Stimulated activated CD8-positive, alpha-beta memory T cell treated with anti-CD3 and anti-CD28 coated beads, Interleukin-4, amount 100 ng/mL, for 24 hours (primary cell): ENCODE measurements around the gene RIMS4.

ENCODE experiments used
- DNase-seq: peaks from one replicate; pipeline ENCODE4 v3.0.0-alpha.2; 2020; ENCODE audit warnings: low read depth

The RIMS4 gene

DNA sequence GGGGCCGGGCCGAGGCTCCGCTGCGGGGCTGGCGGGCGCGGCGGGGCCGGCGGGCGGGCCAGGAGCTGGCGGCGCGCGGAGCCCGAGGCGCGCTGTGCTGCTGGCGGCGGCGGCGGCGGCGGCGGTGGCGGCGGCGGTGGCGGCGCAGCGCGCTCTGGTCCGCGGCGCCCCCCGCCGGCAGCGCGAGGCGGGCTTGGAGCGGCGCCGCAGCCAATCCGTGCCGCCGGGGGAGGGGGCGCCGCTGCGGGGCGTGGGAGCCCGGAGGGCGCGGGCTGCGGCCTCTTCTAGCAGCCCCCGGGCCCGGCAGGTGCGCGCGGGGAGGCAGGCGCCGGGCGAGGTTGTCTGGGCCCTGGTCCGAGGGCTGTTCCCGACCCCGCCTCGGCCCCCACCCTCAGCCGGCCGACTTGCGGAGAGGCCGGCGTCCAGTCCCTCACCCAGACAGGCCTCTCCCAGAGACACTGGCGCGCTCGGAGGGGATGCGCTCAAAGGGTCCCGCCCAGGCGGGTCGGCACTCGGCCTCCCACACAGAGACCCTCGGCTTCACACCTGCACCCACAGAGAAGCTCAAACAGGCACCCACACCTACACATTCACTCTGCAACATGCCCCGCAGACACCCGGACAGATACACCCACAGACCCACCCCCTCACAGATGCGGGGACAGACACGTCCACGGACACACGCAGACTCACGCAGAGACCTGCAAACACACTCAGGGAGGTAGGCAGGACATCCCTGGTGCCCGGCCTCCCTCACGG, at the start of gene RIMS4:
Gene RIMS4 (minus strand): TSS at position 156 of the 759 bp plus-strand sequence. CDS start 275 bp downstream, outside the sequence.
- no peak for DNase-seq

GRCh38 chr20:44858606-44859360, 48.4 kb upstream of the RIMS4 start:
- DNase-seq = no peak

DNA sequence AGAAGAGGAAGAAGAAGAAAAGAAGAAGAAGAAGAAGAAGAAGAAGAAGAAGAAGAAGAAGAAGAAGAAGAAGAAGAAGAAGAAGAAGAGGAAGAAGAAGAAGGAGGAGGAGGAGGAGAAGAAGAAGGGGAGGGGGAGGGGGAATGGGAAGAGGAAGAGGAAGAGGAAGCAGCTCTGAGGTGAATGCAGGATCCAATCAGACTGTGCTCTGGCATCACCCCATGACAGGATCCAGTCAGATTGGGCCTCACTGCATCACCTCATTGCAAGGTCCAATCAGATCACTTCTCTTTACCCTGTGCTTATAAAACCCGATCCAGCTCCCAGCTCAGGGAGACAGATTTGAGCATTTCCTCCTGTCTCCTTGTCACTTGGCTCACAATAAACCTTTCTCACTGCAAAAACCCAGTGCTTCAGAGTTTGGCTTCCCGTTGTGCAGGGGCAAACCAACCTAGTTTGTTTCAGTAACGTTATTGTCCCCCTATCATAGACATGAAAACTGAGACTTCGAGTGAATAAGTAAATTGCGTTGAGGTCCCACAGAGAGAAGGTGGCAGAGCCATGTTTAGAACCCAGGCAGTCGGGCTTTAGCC, 46.6 kb upstream of the RIMS4 start:
- DNase-seq = no peak

DNA sequence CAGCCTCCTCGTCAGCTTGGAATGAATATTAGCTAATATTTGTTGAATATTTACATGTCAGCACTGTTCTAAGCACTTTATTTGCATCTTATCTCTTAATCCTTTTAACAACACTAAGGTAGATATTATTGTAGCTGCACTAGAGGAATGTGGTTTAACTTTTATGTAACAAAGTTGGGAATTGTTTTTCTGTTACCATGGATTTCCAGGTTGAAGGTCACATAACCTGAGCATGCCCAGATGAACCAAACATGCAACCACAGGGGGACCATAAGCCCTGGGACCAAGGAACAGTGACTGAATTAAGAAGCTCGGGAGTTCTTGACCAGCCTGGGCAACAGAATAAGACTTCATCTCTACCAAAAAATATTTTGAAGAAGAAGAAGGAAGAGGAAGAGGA, 46.1 kb upstream of the RIMS4 start:
- no peak for DNase-seq

DNA sequence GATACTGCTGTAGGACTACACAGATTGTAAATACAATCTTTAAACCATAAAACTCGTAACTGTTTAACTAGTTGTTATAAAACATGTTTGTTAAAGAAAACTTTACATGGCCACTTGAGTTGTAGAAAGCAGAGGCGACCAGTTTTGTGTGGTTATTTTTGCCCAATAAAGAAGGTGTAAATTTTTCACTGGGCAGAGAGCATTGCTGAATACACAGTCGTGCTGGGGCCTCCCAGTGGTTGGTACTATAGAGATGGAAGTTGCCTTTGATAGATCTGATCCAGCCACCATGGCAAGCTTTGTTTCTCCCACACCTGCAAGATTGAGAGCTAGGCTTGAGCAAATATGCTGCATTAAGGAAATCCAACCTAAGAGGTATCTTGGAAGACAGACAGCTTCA, 41.2 kb upstream of the RIMS4 start:
- no peak for DNase-seq

GRCh38 chr20:44850837-44851236, 40.5 kb upstream of the RIMS4 start:
- no peak for DNase-seq

DNA sequence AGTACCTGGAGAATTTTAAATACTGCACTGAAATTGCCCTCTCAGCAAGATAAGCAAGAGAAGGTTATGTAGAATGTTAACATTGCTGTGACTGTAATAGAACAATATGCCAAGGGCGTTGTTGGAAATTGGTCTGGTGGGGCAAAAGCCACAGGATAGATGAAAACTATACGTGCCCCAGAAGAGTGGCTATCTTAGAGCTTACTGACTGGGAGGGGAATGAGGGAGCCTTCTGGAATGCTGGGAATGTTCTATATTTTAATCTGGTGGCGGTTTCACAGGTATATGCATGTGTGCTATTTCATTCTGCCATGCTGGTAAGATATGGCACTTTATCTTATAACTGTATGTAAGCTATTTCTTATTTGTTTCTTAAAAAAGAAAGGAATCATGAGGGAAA, 39.9 kb upstream of the RIMS4 start:
- DNase-seq = no peak

GRCh38 chr20:44849703-44850102, 39.4 kb upstream of the RIMS4 start:
- DNase-seq = no peak

- no peak for DNase-seq
These were observed 38.1 kb upstream of the RIMS4 start for GRCh38 chr20:44848254-44849015.

GRCh38 chr20:44843876-44844275, 33.5 kb upstream of the RIMS4 start:
- no peak for DNase-seq

- no peak for DNase-seq
These were observed 31.6 kb upstream of the RIMS4 start for GRCh38 chr20:44841955-44842354.

- DNase-seq = no peak
These were observed 30.5 kb upstream of the RIMS4 start for GRCh38 chr20:44840826-44841225.

DNA sequence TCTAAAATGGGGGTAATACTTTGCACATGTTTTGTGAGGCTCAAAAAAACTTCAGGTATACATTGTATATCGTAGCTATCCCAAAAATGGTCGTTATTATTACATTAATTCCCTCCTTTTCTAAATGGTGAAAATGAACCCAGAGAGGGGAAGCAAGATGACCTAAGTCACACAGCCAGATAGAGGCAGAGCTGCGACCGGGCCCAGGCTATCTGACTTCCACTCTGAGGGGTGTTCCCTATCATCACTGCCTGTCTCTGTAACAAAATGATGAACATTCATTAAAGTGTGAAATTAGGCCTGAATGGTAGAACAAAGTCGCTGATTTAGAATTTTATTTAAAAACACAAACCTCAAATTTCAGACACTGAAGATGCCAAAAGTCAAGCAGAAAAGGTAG, 29.1 kb upstream of the RIMS4 start:
- no peak for DNase-seq

DNA sequence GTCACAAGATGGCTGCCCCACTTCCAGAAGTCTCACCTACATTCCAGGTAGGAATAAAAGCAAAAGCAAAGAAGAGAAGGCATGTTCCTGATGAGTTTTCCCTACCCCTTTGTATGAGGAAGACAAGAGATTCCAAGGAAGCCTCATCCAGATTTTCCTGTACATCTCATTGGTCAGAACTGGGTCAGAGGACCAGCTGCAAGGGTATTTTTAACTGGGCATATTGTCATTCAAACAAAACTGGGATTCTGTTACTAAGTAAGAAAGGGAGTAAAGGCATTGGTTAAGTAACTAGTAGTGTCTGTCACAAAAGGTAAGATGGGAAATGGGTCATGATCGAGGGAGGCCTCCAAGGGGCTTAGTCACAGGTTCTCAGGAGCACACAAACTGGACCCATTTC, 28.2 kb upstream of the RIMS4 start:
- DNase-seq = no peak

- DNase-seq = no peak
These were observed 27.6 kb upstream of the RIMS4 start for GRCh38 chr20:44837946-44838345.

DNA sequence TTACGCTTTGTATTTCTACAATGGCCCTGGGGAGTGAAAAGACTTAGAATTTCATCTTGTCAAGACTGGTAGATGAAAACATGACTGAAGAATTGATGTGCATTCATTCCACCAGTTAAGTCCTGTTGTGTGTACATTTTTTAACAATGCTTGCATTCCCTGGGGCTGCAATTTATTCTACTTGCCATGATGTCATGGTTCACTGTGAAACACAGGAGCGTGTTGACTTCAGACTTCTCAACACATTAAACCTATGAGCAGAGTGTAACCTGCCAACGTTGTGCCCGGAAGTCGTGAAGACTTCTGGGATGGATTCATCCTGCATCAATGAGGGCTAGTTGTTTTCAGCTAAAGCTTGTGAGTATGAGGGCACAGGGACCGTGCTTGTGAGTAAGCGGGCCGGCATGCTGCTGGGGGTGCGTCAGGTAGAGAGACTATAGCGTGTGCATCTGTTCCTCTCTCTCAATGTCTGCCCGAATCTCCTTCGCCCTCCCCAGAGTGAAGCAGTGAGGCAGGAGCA, 26.3 kb upstream of the RIMS4 start:
- DNase-seq = no peak

- no peak for DNase-seq
These were observed 25.4 kb upstream of the RIMS4 start for GRCh38 chr20:44835661-44836221.

DNA sequence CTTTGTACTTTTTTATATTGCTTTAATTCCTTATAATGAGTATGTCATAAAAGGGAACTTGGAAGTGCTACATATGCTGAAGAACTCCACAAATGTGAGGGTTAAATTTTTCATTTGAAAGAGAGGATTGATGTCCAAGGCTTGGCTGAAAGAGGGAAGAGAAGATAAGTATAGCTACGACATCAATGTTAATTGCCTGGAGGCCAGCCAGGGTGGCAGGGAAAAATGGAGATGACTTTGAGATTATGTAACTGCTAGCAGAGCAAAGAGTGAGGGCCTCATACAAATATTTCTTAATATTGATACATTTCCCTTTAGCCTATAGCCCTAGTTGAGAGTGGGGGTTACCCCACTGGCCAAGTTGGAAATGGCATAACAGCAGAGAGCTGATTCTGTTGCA, 24.8 kb upstream of the RIMS4 start:
- DNase-seq = no peak

GRCh38 chr20:44834693-44835092, 24.3 kb upstream of the RIMS4 start:
- no peak for DNase-seq

- no peak for DNase-seq
These were observed 23.1 kb upstream of the RIMS4 start for GRCh38 chr20:44833437-44833836.

GRCh38 chr20:44832724-44833123, 22.4 kb upstream of the RIMS4 start:
- DNase-seq = no peak

DNA sequence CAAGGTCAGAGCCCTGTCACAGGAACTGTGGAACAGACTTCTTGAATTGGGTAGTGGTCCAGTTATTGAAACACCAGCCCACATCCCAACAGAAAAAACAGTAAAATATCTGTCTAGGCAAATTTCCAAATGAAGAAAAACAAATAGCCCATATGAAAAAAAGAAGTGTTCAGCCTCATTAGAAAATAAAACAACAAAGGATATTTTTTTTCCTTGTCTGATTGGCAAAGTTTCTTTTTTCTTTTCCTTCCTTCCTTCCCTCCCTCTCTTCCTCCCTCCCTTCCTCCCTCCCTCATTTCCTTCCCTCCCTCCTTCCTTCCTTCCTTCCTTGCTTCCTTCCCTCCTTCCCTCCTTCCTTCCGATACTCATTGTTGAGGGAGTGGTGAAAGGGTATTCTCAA, 20.6 kb upstream of the RIMS4 start:
- DNase-seq = no peak
